DLD1 (cell line): ENCODE data around the gene PRKCE.

Source experiments
- in situ Hi-C: cut with HindIII; loops from 2 replicates; pipeline ENCODE4 v1.10.0; 2017; ENCODE audit warnings: low sequenced_read_pairs

The PRKCE gene

GRCh38 chr2:46118656-46119371 lies 467.3 kb downstream of the PRKCE start:
- in situ Hi-C loops, result no loop called here

DNA sequence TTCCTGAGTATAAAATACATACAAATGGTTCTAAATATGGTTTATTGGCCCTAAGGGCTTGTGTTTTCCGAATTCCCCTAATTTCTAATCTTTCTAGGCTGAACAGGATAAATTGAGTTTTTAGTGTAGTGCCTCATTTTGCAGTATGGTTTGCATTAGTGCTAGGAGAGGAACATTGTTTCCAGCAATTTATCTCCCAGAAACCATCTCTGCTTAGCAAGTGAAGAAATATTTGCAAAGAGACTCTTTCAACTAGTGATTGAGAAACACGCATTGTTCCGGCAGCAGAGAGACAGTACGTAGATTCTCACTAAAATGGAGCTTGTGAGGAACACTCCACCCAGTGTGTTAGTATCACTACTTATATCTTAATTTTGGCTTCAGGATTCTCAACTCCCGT lies 468.0 kb downstream of the PRKCE start:
- in situ Hi-C loops, result no loop called here

GRCh38 chr2:46120792-46121555 lies 469.5 kb downstream of the PRKCE start:
- in situ Hi-C loops, result loop anchor here (10.0 kb wide), 2 partner anchors 64 to 146 kb away; no protein-coding TSS in a partner anchor

- in situ Hi-C loops, result loop anchor here (10.0 kb wide), 2 partner anchors 62 to 148 kb away; no protein-coding TSS in a partner anchor
These were observed 471.0 kb downstream of the PRKCE start for GRCh38 chr2:46122318-46122976.

DNA sequence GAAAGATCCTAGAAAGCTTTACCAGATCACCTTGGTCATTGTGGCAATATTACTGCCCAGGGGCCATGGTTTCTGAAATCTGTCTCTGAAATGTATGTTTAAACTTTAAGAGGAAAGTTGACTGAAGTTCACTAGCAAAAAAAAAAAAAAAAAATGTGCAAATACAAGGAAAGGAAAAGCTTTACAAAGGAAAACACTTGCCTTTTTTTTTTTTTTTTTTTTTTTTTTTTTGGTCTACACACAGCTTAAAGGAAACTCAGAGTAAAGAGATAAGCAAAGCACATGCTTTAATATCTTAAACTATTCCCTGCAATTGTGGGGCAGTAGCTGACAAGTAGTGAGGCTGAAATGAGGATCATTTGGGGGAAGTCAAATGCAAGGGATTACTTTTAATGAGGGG lies 471.5 kb downstream of the PRKCE start:
- in situ Hi-C loops, result loop anchor here (10.0 kb wide), 2 partner anchors 62 to 148 kb away; no protein-coding TSS in a partner anchor

- in situ Hi-C loops, result loop anchor here (10.0 kb wide), 2 partner anchors 59 to 151 kb away; no protein-coding TSS in a partner anchor
These were observed 474.3 kb downstream of the PRKCE start for GRCh38 chr2:46125798-46126197.

GRCh38 chr2:46126571-46126970 lies 475.1 kb downstream of the PRKCE start:
- in situ Hi-C loops, result loop anchor here (10.0 kb wide), 2 partner anchors 58 to 152 kb away; no protein-coding TSS in a partner anchor

- in situ Hi-C loops, result loop anchor here (10.0 kb wide), 2 partner anchors 58 to 152 kb away; no protein-coding TSS in a partner anchor
These were observed 475.7 kb downstream of the PRKCE start for GRCh38 chr2:46127176-46127575.

- in situ Hi-C loops, result no loop called here
These were observed 479.0 kb downstream of the PRKCE start for GRCh38 chr2:46130511-46130910.

DNA sequence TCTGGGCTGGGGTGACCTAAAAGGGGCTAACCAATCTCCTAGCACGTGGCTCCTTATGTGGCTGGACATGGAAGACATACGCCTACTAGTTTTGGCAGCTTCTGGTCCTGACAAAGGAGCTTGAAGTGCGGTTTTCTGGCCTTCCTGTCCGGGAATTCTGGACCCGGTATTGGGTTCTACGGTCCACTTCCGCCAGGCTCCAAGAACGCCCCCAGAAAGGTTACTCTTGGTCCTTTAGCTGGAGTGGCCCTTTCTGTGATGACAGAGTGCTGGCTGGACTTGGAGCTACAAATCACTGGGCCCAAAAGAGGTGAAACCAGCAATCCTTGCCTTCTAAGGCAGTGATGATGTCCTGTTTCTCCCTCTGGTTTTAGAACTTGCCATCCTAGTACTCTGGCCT lies 481.5 kb downstream of the PRKCE start:
- in situ Hi-C loops, result no loop called here

GRCh38 chr2:46134531-46135227 lies 483.2 kb downstream of the PRKCE start:
- in situ Hi-C loops, result no loop called here

DNA sequence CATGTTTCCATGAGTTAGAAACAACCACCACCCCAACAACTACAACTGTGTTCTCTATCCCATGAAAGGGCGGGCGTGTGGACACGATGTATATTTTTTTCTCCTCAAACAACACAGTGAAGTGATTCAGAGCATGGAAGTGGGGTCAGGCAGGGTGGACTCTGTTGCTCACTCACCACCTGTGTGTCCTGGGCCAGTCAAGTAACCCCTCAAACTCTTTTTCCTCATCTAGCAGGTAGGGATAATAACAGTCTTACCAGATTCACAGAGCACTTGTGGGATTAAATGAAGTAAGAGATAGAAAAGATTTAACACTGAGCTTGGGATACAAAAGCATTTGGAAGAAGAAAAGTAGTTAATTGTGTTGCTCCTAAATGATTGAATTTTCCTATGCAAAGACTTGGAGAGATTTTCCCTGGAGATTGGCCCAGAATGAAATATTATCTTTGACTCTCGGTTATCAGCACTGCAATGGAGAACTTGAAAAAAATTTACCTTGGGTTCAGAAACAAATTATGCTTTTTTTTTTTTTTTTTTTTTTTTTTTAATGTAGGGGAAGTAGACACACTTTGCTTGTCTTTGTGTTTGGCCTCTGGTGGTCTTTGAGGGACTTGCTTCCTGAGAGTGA lies 483.9 kb downstream of the PRKCE start:
- in situ Hi-C loops, result no loop called here

DNA sequence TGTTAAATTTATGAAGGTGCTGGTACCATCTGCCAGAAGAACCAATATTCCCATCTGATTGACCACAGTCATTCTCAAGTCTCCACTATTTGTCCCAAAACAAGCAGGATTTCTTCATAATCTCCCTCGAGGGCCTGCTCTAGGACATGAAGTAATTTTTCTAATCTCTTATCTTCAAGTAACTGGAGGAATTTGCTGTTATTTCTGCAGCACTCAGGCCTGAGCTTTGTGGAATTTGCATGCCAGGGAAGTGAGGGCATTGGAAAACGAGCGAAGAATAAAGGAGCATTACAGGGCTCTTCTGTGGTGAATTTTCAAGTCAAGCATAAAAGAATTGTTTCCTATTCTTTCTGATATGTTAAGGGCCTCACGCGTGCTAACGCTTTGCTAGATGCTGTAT lies 484.5 kb downstream of the PRKCE start:
- in situ Hi-C loops, result no loop called here

DNA sequence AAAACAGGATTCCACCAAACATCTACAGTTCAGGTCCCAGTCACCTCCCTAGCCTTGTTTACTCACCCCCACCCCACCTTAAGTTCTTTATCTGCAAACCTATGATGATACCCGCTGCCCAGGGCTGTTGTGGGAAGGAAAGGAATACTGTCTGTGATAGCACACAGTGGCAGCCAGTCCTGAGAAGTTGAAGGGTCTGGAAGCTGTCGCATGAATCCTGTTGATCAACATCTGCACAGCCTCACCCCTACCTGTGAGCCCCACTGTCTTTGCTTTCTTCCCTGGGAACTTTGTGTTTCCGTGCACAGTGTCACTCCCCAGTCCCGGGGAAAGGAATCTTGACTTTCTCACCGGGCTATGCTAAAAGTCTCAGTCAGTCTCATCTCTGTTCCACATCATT lies 485.0 kb downstream of the PRKCE start:
- in situ Hi-C loops, result no loop called here

- in situ Hi-C loops, result no loop called here
These were observed 485.5 kb downstream of the PRKCE start for GRCh38 chr2:46136953-46137352.

GRCh38 chr2:46142546-46143428 lies 491.3 kb downstream of the PRKCE start:
- in situ Hi-C loops, result no loop called here

DNA sequence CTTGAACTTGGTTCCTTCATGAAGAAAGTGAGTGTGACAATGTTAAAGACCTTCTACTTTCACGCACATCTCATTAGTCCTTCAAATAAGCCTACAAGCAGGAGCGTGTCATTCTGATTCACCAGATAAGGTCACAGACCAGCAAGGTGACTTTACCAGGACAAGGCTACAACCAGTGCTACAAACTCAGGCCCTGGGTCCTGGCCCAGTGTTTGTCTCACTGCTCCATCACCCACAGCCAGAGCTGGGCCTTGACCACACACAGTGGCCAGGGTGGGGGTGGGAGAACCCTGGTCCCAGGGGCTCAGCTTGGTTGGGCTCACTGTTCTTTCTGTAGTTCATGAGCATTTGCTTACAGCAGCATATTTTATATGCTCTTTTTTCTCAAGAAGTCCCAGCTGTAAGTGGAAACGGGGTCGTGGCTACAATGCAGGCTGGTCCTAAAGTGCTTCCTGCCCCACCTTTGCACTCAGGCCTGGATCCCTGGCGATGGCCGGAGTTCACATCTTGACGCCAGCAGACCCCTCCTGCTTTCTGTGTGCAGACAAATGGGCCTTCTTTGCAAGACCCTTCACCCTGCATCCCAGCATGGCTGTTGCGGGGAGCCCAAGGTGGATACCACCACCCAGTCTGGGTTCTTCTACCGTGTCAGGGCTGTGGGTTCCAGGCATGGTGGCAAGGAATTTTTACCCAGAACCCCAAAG lies 492.1 kb downstream of the PRKCE start:
- in situ Hi-C loops, result no loop called here

GRCh38 chr2:46144133-46144800 lies 492.8 kb downstream of the PRKCE start:
- in situ Hi-C loops, result no loop called here
